NCI-H1105 treated with DMSO at 0.1 percent for 48 hours (cell line): ENCODE data around the gene SLC66A2.
"Not testable (repeated sequence)": the region's sequence is repeated elsewhere in the genome, so short reads cannot be mapped to it uniquely, and the experiment has no call there.

Source experiments
- DNase-seq: peaks from one replicate; lab custom pipeline; 2025; lab: John Stamatoyannopoulos, UW

Gene SLC66A2

DNA sequence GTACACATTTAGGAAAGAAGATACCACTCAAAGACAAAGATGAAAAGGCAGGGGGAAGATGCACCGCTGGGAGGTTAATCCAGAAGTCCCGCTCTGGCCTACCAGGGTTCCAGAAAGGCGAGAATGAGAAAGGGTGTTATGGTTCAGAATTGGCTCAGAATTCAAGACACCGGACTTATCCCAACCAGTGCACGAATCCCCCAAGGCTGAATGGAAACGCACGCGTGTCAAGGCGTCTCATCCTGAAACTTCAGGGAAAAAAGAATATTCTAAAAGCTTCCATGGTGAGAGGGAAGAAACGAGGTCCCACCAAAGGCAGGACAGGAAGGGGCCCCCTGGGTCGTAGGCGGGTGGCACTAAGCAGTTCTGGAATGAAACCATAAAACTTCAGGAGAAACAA is 71.9 kb downstream of the SLC66A2 start:
- DNase-seq, result no peak

DNA sequence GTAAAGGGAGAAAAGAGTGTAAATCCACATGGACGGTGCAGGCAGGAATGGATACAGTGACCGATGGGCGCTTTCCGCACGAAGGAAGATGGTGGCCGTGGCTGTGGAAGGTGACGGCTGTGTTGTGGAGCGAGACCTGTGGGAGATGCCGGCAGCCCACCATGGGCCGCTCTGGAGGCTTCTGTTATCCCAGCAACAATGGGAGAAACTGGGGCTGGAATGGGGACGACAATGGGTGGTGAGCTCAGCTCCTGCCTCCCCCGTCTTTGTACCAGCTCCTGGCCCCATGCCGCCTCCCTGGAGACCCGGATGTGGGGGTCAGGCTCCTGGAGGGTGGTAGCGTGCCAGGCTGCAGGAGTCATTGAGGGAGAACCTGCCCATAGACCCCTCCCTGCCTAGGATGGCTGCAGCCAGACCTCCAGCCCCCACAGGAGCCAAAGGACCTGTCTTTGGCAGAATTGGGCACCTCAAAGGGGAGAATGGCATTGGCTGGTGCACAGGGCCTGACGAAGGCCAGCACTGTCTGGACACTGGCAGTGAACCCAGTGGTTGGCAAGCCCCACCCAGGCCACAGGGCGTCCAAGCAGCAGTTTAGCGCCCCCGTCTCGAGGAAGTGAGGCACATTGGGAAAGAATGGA is 72.6 kb downstream of the SLC66A2 start:
- no peak for DNase-seq

DNA sequence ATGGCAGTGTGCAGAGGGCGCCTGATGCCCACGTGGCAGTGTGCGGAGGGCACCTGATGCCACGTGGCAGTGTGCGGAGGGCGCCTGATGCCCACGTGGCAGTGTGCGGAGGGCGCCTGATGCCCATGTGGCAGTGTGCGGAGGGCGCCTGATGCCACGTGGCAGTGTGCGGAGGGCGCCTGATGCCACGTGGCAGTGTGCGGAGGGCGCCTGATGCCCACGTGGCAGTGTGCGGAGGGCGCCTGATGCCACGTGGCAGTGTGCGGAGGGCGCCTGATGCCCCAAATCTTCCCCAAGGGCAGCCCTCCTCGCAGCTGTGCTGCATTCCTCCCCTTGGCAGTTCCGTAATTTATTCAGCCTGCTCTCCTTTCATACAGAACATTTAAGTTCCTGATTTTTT is 73.2 kb downstream of the SLC66A2 start:
- not testable (repeated sequence) for DNase-seq

DNA sequence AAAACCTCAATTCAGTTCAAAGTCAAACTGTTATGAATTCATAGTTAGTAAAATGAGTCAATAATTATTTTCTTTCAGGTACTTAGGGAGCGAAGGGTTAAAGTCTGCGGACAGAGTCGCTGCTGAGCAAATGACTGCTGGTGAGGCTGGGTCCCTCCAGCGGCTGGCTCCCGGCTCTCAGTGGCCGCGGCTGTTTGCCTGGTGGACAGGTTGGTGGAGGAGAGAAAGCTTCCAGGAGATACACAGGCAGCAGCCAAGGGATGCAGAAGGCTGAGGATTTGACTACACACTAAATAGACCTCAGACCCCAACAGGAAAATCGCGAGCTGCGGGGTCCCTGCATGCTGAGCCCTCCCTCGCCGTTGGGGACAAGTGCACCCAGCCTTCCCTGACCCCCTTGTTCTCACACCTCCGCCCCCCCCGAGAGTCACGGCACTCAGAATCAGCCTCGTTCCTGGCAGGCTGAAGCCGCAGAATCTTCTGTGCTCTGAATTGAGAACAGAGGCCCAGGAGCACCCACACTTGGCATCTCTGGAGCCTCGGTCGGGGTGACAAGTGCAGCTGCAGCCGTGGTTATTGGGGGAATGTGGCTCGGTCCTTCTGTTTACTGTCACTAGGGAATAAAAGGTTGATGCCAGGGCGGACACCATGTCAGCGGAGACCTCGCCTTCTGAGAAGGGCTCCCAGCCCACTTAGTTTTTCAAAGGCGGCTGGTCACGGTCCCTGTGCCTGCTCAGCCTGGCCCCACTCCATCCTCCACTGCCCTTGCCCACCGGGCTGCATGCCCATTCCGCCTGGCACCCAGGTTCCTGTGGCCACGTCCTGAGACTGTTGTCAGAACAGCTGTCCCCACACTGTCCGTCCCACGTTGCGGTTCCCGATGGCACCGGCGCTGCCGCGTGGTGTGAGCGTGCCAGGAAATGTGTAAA is 74.0 kb downstream of the SLC66A2 start:
- no peak for DNase-seq

DNA sequence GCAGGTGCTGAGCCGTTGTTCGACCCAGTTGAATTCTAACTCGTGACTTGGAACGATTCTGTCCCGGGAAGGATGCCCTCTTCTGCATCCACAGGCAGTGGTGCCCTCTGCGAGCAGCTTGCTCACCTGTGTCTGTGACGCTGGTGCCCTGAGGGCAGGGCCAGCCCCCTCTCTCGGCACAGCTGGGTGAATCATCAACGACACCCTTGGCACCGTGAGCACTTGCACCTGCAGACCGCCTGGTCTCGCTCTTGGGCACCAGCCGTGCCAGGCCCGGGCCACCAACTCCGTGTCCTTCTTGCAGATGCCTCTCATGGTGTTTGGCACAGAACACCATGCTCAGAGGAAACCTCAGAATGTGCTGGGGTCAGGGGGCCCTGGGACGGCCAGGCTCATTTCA is 75.0 kb downstream of the SLC66A2 start:
- no peak for DNase-seq

DNA sequence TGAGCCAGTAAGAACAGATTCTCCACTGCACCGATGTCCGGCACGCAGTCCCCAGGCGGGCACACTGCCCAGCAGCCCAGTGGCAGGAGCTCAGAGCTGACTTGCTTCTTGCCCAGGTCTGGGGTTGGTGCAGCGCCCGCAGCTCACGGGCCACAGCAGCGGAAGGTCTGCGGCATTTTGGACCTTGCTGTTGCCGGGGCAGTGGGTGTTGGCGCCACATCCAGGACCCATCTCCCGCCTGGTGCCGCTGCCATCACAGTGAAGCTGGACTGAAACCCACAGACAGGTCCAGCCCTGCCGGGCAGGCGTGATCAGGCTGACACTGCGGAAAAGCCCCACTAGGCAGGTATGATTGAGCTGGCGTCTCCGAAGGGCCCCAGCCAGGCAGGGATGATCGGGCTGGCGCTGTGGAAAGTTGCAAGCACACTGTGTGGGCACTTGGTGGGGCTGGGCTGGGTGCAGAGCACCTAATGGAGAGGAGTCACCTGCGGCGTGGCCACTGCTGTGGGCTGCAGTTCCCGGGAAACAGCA is 75.5 kb downstream of the SLC66A2 start:
- no peak for DNase-seq

DNA sequence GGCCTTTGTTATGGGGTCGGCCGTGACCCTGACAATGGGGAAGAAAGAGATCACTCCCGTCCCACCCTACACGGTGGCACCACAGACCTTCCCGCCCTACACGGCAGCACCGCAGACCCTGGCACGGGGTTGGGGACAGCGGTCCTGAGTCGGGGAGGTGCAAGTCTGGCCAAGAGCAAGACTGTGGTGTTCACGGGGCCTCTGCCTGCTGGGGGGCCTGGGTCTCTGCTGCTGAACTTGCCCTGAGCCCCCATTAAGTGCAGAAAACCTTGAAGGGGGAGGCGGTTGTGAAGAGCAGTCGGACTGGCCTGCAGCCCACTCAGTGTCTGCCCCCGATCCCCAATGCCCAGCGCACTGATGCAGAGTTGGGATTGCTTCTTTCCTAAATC is 75.9 kb downstream of the SLC66A2 start:
- DNase-seq, result no peak

DNA sequence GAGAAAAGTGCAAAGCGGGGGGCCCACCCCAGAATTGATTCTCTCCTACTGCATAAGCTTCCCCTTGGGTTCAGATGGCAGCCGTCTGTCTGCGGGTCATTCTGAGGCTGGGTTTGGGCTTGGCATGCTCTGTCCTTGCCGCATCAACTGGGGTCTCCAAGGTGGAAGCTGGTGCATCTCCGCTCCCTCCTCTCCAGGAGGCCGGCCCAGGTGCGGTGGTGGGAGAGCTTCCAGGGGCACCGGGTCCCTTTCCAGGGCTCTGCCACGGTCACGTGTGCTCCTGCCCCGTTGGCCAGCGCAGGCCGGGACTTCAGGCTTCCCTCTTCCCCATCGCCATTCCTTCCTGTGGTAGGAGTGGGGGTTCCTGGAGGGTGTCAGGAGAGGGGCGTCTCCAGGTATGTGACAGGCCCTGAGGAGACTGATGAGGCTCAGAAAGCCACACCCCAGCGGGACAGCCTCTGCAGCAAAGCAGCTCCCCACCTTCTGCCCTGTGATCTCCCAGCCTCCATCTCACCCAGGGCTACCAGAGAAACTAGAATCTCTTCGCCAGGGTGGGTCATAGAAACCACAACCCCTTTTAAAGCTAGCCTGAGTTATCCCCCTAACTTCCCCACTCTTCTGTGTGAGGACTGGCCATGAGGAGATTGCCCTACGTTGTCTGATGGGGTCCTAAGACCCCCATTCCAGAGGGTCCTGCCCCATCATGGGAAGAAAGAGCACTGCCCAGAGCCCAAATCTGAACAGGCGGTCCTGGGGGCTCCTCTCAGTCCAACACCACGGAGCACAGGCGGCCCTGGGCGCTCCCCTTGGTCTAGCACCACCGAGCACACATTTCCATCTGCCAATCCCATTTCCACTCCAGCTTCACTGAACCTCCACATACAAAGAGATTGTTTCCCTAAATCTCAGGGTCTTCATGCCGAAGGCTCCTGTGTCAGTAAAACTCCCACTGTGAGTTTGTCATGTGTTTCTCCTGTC is 76.6 kb downstream of the SLC66A2 start:
- DNase-seq, result no peak

DNA sequence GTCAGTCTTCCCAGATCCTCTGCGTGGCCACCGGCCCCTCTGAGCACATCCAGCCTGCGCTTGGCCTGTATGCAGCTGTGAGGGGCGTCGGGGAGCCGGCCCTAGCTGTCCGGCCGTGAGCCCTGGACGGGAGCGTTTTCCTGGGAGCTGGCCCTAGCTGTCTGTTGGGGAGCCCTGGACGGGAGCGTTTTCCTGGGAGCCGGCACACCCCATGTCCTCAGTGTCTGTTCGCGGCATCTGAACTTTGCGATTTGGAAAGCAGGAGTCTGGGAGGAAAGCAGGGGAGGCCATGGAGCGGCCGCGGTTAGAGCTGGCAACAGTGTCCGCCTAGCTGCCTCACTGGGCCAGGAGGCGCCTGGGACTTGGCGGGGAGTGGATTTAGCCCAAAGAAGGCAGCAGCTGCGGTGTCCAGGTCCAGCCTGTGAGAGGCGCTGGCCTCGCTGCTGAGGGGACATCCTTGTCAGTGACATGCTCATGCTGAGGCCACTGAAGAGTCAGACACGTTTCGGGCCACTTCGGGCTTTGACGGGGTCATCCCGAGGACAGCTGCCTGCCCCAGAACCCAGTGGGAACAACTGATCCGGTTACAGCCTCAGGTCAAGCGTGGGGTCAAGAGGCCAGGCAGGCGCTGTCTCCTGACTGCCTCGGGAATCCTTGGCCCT is 77.9 kb downstream of the SLC66A2 start:
- DNase-seq, result no peak

DNA sequence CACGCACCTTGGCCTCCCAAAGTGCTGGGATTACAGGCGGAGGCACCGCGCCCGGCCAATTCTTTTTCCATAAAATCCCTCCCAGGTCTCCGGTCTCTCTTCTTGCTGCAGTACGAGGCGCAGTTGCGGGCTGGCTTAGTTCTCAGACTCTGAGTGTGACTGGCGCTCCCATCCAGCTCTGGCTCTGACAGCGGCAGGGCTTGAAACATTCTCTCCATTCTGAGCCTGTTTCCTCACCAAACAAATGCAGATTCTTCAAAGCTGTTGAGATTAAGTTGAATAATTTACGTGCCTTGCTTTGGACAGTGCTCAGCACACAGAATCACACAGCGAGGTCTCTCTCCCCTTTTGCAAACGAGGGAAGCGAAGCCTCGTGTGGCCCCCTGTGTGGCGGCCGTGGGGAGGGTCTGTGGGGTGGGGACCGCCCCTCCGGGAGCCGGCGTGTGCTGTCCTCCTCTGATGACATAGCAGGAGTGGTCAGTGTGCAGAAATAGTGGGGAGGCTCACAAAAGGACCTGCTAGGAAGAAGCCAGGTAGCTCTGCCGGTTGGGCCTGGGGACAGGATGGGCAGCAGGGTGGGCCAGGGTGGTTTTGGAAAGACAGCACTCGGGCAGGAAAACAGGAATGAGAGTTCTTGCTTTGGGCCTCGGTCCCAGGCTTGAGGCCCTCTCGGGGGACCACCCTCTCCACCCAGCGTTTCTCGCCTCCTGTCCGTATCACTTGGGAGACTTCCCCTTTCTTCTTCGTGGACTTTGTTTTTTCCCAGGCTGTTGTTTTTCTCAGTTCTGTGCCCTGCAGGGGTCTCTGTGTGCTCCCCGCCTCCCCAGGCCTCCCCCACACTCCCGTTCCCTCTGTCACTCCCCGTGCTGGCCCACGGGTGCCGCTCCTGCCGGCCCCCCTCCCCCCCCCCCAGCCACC is 78.7 kb downstream of the SLC66A2 start:
- DNase-seq, result no peak

DNA sequence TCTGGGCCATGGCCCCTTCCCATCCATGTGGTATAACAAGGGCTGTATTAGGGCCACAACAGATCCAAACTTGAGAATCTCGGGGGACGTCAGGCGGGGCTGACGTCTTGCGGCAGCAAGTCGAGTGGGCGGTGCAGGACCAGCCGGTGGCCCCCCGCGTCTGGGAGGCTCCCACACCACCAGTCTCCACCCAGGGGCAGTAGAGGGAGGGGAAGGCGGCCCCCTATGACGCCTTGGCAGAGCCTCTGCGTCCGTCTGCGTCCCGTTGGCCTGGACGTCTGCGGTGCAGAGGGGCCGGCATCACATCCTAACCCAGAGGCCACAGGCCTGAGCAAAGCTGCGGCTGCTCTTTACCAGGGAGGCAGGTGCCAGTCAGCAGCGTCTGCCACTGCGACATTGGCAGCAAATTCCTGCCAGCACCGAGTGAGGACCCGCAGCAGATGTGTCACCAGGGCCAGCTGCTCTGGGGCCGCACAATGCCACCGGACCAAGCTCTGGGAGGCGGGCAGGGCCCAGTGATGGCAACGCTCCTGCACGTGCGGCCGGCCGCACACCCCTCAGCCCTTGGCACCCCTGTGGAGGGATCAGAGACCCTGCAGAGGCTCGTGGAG is 79.9 kb downstream of the SLC66A2 start:
- DNase-seq, result no peak

DNA sequence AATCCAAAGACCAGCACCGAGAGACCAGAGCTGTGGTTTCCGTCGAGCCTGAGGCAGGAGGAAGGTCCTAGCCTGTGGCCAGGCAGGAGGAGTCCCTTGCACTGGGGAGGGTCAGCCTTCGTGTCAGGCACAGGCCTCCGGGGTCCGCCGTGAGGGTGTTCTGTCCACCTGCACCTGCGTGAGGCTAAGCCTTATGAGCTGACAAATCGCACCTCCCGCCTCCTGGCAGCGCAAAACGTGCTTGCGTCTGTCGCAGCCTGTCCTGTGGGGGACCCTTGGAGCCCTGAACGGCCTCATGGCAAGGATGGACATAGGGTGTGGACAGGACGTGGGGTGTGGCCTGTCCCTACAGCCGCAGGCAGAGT is 80.4 kb downstream of the SLC66A2 start:
- DNase-seq, result no peak

DNA sequence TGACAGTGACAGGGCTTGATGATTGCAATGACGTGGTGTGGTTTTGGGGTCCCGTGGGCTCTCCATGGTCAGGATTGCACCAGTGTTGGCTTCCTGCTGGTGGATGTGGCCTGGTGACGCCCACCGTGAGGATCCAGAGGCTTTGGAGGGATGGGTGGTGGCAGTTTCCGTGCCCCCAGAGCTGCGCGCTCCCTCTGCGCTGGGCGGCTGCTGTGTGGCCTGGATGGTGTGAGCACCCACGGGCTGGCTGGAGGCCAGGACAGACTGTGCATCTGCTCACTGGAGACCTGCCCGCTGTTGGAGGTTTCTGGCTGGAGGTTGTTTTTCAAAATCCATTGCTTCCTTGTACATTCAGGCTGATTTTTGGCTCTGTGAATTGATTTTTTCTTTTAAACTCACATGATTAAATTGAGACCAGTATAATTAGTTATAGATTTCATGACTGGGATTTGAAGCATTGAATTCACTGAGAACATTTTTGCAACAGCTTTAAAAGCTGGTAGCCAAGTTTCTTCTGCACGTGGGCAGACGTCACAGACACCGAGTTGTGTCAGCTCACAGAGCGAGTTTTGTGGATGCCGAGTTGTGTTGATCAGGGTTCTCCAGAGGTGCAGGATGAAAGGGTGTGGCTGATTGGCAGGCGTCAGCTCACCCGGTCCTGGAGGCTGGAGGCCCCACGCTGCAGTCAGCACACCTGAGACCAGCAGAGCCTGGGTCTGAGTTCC is 81.0 kb downstream of the SLC66A2 start:
- no peak for DNase-seq

DNA sequence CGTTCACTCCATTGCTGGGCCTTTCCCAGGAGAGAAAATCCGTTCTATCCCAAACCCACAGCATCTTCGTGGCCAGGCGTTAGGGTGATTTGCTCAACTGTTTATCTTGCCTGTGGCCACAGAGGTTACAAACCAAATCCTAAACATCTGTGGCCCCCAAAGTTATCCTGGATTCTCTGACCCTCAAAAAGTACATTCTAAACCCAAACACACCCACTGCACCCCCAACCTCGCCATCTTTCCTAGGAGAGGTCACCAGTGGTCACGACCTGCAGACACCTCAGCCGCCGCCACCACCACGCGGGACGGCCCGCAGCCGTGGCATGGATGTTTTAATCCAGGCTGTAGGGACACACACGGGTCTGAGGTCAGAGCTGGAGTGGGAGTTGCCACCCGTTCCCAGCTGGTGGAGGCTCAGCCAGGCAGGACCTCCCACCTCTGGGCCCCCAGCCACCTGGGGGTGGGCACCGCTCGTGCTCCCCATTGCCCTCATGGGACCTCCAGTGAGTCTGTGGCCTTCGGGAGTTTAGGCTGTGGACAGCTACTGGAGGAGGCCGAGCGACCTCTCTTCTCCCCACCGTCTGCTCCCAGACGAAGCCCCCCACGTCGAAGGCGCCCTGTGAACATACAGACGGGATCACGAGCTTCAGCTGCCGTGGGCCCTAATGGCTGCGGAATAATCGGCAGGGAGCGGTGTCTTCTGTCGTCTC is 81.7 kb downstream of the SLC66A2 start:
- DNase-seq, result no peak

DNA sequence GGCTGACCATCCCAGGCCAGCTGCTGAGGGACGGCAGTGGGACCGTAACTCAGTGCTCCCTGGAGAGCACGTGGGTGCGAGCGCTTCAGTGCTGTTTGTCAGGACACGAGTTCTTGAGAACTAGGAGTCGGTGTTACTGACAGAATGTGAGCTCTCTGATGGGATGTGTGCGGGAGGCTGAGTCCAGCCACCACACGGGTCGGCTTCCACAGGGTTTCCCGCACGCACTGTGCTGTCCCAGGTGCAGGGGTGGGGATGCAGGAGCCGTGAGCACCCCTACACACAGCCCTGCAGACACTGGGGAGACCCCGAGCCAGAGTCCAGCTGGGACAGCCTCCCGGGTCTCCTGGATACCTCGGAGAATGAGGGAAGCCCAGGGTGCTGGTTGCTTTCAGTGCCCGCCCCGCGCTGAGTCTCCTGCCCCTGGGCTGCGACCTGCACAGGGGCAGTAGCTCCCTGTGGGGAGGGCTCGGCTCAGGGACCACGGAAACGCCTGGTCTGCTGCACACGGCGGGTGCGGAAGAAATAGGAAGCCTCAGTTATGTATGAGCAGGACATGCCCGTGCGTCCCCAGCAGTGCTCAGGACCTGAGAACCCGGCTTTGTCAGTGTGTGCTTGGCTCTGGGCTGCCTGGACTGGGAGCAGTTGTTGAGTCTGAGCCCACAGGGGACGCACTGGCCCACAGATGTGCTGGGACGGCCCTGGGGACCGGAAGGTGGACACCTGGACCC is 82.5 kb downstream of the SLC66A2 start:
- DNase-seq, result no peak

DNA sequence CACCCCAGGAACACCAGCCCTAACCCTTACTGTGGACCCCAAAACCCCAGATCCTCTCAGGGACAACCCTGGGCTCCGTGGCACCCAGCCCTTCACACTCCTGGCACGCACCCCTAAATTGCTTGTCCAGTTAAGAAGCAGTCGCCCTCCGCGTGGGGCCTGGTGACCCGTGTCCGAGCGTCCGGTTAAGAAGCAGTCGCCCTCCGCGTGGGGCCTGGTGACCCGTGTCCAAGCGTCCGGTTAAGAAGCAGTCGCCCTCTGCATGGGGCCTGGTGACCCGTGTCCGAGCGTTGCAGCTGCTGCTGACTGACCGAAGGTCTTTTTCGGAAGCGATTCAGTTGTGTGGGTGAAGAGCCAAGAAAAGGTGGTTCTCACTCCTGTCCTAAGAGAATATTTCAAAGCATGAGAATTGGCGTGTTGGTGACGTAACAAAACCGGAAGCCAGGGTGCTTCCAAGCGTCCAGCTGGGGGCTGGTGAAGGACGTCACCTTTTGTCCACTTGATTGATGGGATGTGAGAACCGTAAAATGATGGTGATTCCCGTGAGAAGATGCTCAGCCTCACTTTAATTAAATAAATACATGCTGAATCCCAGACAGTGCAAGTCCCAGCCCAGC is 83.2 kb downstream of the SLC66A2 start:
- no peak for DNase-seq

DNA sequence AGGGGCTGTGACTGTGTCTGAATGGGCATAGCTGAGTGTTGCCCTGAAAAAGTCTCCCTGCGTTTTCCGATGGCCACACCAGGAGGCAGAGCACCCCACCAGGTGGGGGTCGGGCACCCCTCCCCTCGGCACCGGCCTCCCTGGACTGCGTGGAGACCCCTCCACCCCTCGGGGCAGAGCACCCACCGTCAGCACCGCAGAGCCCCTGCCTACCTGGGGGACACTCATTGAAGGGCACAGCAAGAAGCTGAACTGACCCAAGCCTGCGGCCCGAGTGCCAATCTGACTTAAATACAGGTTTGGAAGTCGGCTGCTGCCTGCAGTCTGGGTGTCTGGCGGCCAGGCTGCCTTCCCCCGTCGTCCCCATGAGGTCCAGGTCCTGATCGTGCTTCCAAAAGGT is 83.8 kb downstream of the SLC66A2 start:
- no peak for DNase-seq
